BJ (cell line): Measurements from ENCODE around the gene MYO10. TPM values are rescaled to one million over a fixed set of nuclear protein-coding genes. Genes with fewer than 3 reads are reported as not detected.
A peak's percentile ranks its signal among the peaks of the same experiment; 100 is the strongest.

Experiments
- CTCF ChIA-PET: fragments of 350-600 bp; formaldehyde crosslinking; extraction: SDS; loops from one replicate; lab custom pipeline; 2021; ENCODE audit warnings: antibody characterized with exemption, inconsistent platforms; lab: Yijun Ruan, JAX
- POLR2A ChIA-PET: fragments of 300-600 bp; sonication (Branson Sonifier 250); formaldehyde crosslinking; extraction: SDS; loops from one replicate; lab custom pipeline; 2021; ENCODE audit warnings: antibody characterized with exemption; lab: Charles Lee
- DNase-seq: peaks from one replicate; pipeline ENCODE4 v3.0.0-alpha.2; 2011; ENCODE audit warnings: low read depth
- H3K27me3 ChIP-seq: 2 replicates; pipeline ENCODE4 v1.6.0; 2011; ENCODE audit warnings: low read length; ENCODE audit not compliant: control insufficient read depth, insufficient read depth
- H3K36me3 ChIP-seq: 2 replicates; pipeline ENCODE4 v1.5.1; 2011; ENCODE audit warnings: low read length; ENCODE audit not compliant: control insufficient read depth, insufficient read depth
- H3K4me3 ChIP-seq: 2 replicates; pipeline ENCODE4 v1.5.1; 2011; ENCODE audit warnings: low read depth, mild to moderate bottlenecking, control low read depth, low read length
- polyA plus RNA-seq: library from polyadenylated mRNA; depleted of rRNA; stranded (reverse); fragments of >200 nt; gene quantifications from 2 replicates; pipeline ENCODE4 v1.2.3, GENCODE V29; 2011
- TF ChIP-seq, protein P1 (sequence below): IDR thresholded peaks from 2 replicates; pipeline ENCODE4 v1.5.1; 2011; ENCODE audit warnings: low read depth, mild to moderate bottlenecking, control low read depth, inconsistent platforms, low read length, moderate library complexity; ENCODE audit not compliant: insufficient read depth

MYO10 gene
- polyA plus RNA-seq, 1 experiment: 17.1 TPM

DNA sequence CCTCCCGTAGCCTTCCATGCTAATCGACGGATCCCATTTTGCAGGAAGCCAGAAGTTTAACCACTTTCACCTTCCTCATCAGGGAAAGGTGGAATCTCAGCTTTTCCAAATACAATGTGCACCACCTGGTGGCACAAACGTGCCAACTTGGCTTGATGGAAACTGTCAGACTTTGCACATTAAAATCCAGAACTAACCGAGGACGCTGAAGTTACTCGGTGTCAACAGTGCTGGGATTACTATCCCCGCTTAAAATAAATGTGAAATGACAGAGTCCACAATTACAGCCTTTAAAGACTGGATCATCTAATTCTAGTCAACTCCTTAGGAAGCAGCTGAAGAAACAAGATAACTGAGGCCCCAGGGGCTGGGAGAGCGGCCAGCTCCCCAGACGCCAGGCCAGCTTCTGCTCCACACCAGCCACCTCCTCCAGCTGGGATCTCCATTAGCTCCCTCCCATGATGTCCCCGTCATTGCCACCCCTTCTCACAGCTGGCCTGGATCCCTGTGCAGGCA, 269.1 kb downstream of the MYO10 start:
- ChIA-PET POLR2A (no interaction called here), CTCF (interaction anchor here (1.0 to 1.3 kb wide), 3 partner anchors 10 to 116 kb away, joined by 3 read pairs; no protein-coding TSS in a partner anchor)
- TF ChIP-seq, protein P1, sequence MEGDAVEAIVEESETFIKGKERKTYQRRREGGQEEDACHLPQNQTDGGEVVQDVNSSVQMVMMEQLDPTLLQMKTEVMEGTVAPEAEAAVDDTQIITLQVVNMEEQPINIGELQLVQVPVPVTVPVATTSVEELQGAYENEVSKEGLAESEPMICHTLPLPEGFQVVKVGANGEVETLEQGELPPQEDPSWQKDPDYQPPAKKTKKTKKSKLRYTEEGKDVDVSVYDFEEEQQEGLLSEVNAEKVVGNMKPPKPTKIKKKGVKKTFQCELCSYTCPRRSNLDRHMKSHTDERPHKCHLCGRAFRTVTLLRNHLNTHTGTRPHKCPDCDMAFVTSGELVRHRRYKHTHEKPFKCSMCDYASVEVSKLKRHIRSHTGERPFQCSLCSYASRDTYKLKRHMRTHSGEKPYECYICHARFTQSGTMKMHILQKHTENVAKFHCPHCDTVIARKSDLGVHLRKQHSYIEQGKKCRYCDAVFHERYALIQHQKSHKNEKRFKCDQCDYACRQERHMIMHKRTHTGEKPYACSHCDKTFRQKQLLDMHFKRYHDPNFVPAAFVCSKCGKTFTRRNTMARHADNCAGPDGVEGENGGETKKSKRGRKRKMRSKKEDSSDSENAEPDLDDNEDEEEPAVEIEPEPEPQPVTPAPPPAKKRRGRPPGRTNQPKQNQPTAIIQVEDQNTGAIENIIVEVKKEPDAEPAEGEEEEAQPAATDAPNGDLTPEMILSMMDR: peak; percentile 16; the same call in 1 of the 2 replicates
- no peaks in the 10 kb centered on the region for H3K27me3 ChIP-seq
- DNase-seq: no peak
- H3K36me3 ChIP-seq: peaks cover 36% of the 10 kb centered on the region
- H3K4me3 ChIP-seq: no peak overlapping the region

DNA sequence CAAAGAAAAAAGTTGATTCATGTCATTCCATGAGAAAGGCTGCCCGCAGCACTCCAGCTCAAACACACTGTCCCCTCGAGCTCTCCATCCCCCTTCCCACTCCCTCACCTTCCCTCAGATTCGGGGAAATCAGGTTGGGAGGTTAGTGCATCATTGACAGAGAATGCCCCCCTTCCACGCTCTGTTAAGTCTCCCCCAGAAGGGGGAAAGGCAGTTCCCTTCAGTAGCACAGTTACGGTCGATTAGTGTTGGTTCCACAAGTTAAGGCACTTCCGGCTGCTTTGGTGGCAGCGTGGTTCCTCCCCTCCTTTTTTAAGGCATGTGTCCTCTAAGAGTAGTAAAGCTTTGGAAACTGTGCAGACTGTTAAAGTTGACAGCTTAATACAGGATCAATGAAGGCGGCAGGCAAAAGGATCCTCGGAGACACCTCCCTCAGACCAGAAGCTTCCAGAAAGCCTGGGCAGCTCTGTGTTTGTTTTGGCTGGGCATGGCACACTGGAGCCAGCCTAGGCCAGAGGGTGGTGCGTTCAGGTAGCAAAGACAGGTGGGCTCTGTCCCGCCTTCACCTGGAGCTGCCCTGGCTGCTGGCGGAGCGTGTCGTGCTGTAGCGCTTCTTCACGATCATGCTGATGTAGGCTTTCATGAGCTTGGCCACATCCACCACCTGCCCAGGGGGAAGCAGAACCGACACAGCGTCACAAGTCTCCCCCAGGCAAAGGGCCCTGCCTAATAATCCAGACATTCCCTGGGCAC, 269.8 kb downstream of the MYO10 start:
- CTCF ChIA-PET: interaction anchor here (1.0 to 1.3 kb wide), 3 partner anchors 9 to 116 kb away, joined by 3 read pairs; no protein-coding TSS in a partner anchor
- TF ChIP-seq, protein P1: no peak
- peaks cover 32% of the 10 kb centered on the region for H3K36me3 ChIP-seq
- POLR2A ChIA-PET: no interaction called here
- no peak overlapping the region for H3K4me3 ChIP-seq
- no peak for DNase-seq
- no peaks in the 10 kb centered on the region for H3K27me3 ChIP-seq

DNA sequence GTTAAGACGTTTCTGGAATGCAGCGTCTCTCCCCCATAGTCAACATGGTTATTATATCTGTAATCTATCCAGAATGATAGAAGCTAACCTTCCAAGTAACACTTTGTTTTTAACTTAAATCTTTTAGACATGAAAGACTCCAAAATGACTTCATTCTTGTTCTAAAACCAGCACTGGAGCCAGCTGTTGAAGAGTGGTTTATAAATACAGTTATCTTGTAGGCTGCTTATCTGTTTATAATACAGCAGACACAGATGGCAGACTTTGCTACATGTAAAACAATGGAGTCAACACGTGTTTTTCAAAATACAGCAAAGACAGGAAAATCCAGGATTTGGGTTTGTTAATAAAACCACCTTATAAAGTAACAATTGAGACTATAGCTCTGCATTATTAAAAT, 270.5 kb downstream of the MYO10 start:
- no peaks in the 10 kb centered on the region for H3K27me3 ChIP-seq
- TF ChIP-seq, protein P1: no peak
- H3K36me3 ChIP-seq: peaks cover 28% of the 10 kb centered on the region
- ChIA-PET POLR2A (no interaction called here), CTCF (interaction anchor here (1.3 kb wide), 1 partner anchor 8 kb away, joined by 3 read pairs; no protein-coding TSS in a partner anchor)
- DNase-seq: no peak
- no peak overlapping the region for H3K4me3 ChIP-seq

DNA sequence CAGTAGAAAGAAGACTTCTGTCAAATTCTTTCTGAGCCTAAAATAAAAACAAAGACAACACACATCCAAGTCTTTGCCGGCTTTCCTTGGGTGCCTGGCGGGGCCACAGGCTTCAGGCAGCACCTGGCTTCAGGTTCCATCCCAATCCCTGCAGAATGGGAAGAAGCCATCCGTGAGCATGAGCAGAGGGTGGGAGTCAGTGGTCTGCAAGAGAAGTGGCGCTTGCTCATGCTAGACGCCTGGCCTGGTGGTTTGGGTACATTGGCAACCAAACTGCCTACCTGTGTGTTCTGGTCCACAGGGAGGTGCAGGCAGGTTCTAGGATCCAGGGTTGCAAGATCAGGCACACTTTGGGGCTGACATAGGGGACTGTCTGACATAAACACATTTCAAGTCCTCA, 271.7 kb downstream of the MYO10 start:
- TF ChIP-seq, protein P1: no peak
- ChIA-PET CTCF (no interaction called here), POLR2A (no interaction called here)
- Histone ChIP-seq H3K36me3 (peaks cover 24% of the 10 kb centered on the region), H3K4me3 (no peak overlapping the region), H3K27me3 (no peaks in the 10 kb centered on the region)
- no peak for DNase-seq

DNA sequence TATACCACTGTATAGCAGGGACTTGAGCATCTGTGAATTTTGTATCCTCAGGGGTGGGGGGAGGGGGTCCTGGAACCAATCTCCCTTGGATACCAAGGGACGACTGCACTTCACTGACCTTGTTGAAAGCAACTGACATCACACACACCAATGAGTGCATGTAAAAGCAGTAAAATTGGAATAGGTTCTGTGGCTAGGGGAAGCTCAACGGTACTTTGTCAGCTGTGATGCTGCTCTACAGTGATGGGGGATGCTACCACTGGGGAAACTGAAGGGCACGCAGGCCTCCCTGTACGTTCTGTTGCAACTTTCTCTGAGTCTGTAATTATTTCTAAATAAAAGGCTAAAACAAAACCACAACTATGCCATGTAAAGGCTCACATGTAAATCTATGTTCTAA, 272.2 kb downstream of the MYO10 start:
- Histone ChIP-seq H3K27me3 (no peaks in the 10 kb centered on the region), H3K4me3 (no peak overlapping the region), H3K36me3 (peaks cover 24% of the 10 kb centered on the region)
- ChIA-PET CTCF (interaction anchor here (0.6 kb wide), 1 partner anchor 1641 kb away, joined by 4 read pairs; no protein-coding TSS in a partner anchor), POLR2A (no interaction called here)
- TF ChIP-seq, protein P1: no peak
- no peak for DNase-seq
